B cell (primary cell): ENCODE measurements around the gene PHLDB1. TPM values are rescaled to one million over a fixed set of nuclear protein-coding genes. Genes with fewer than 3 reads are reported as not detected.

Experiments
- ATAC-seq: fragments of 200-7000 bp; cut with Tn5 transposase; one replicate; pipeline ENCODE4 v1.10.0; 2021; ENCODE audit warnings: low read depth, mild to moderate bottlenecking, moderate number of reproducible peaks, moderate library complexity
- CTCF ChIA-PET: fragments of 350-600 bp; sonication (Branson Sonifier 250); formaldehyde crosslinking; loops from one replicate; lab custom pipeline; 2021; ENCODE audit warnings: antibody characterized with exemption, inconsistent platforms; lab: Charles Lee
- POLR2A ChIA-PET: fragments of 350-600 bp; sonication (Branson Sonifier 250); formaldehyde crosslinking; loops from one replicate; lab custom pipeline; 2021; ENCODE audit warnings: antibody characterized with exemption; lab: Charles Lee
- DNase-seq: peaks from one replicate; pipeline ENCODE4 v3.0.0; 2013
- H2AFZ ChIP-seq: 2 replicates; pipeline ENCODE4 v1.6.1; 2012; ENCODE audit warnings: mild to moderate bottlenecking, low read depth, low read length; ENCODE audit not compliant: insufficient read depth, poor library complexity, severe bottlenecking
- H3K27ac ChIP-seq, 2 donors: 1 replicate in 1 of 2; 2 replicates in 1 of 2; pipeline ENCODE4 v1.5.1; 2012 to 2013; ENCODE audit warnings: low read length in 2 of 2, mild to moderate bottlenecking in 2 of 2, moderate library complexity in 1 of 2
- H3K27me3 ChIP-seq, 4 experiments: fragments of 200-600 bp in 1 of 4; sonication (generic) in 1 of 4; replicated peaks in 1 of 4; 1 replicate in 2 of 4; 2 replicates in 2 of 4; pipeline versions ENCODE4 v1.6.1 to v1.7.0; 2013 to 2016; ENCODE audit warnings: low read length in 3 of 4, mild to moderate bottlenecking in 2 of 4, mixed read lengths in 1 of 4, moderate library complexity in 1 of 4; ENCODE audit not compliant: insufficient read depth in 4 of 4, control insufficient read depth in 3 of 4; ENCODE audit errors: control extremely low read depth in 1 of 4
- H3K36me3 ChIP-seq, 2 experiments: replicated peaks in 1 of 2; 1 replicate in 1 of 2; 2 replicates in 1 of 2; pipeline versions ENCODE4 v1.6.1 to v1.7.1; 2013; ENCODE audit warnings: low read length in 1 of 2; ENCODE audit not compliant: insufficient read depth in 2 of 2, control insufficient read depth in 1 of 2; ENCODE audit errors: control extremely low read depth in 1 of 2, extremely low read depth in 1 of 2
- H3K4me1 ChIP-seq, 2 donors: fragments of 200-600 bp in 1 of 2; sonication (generic) in 1 of 2; 1 replicate in 1 of 2; 2 replicates in 1 of 2; pipeline versions ENCODE4 v1.5.1 to v1.6.1; 2013 to 2017; ENCODE audit warnings: low read length in 2 of 2; ENCODE audit not compliant: control insufficient read depth in 2 of 2, insufficient read depth in 2 of 2
- H3K4me2 ChIP-seq: replicated peaks from 2 replicates; pipeline ENCODE3; 2012; ENCODE audit warnings: mild to moderate bottlenecking, low read depth, low read length; ENCODE audit not compliant: poor library complexity, severe bottlenecking
- H3K4me3 ChIP-seq, 5 experiments: fragments of 200-600 bp in 1 of 5; sonication (generic) in 1 of 5; 1 replicate in 3 of 5; 2 replicates in 2 of 5; pipeline versions ENCODE4 v1.5.1 to v1.7.0; 2011 to 2016; ENCODE audit warnings: low read length in 4 of 5, mild to moderate bottlenecking in 4 of 5, low read depth in 2 of 5, control low read depth in 1 of 5, moderate library complexity in 1 of 5; ENCODE audit not compliant: insufficient read depth in 1 of 5; ENCODE audit errors: control extremely low read depth in 1 of 5, extremely low read depth in 1 of 5
- H3K79me2 ChIP-seq: fragments of 200-600 bp; sonication (generic); one replicate; pipeline ENCODE4 v1.6.0; 2016; ENCODE audit warnings: low read length; ENCODE audit not compliant: control insufficient read depth, insufficient read depth
- H3K9ac ChIP-seq: fragments of 200-600 bp; sonication (generic); 2 replicates; pipeline ENCODE4 v1.6.1; 2017; ENCODE audit warnings: mild to moderate bottlenecking, low read length, moderate library complexity
- H3K9me3 ChIP-seq, 3 donors: one replicate each; pipeline versions ENCODE4 v1.6.1 to v1.7.1; 2013; ENCODE audit warnings: low read length in 2 of 3; ENCODE audit not compliant: control insufficient read depth in 2 of 3, insufficient read depth in 1 of 3; ENCODE audit errors: control extremely low read depth in 1 of 3
- H4K20me1 ChIP-seq: 2 replicates; pipeline ENCODE4 v1.6.0; 2012; ENCODE audit warnings: mild to moderate bottlenecking, low read length; ENCODE audit not compliant: insufficient read depth, control insufficient read depth, poor library complexity, severe bottlenecking
- H3K27ac Mint-ChIP-seq: one replicate; pipeline ENCODE4 v1.8.0; 2021; ENCODE audit warnings: mixed read lengths
- H3K27me3 Mint-ChIP-seq: one replicate; pipeline ENCODE4 v1.8.0; 2021; ENCODE audit warnings: mixed read lengths
- H3K4me1 Mint-ChIP-seq: one replicate; pipeline ENCODE4 v1.8.0; 2021; ENCODE audit warnings: mixed read lengths
- H3K4me3 Mint-ChIP-seq: one replicate; pipeline ENCODE4 v1.8.0; 2021; ENCODE audit warnings: mixed read lengths
- H3K9me3 Mint-ChIP-seq: one replicate; pipeline ENCODE4 v1.8.0; 2022; ENCODE audit warnings: mixed read lengths; ENCODE audit not compliant: insufficient read depth
- EZH2 ChIP-seq: IDR thresholded peaks from 2 replicates; pipeline ENCODE4 v1.6.1; 2012; ENCODE audit warnings: borderline replicate concordance, low read depth, mild to moderate bottlenecking, moderate library complexity, low read length; ENCODE audit not compliant: insufficient read depth, poor library complexity, severe bottlenecking
- WGBS: methylation state at CpG from one replicate; pipeline ENCODE4 v1.1.5; 2013; ENCODE audit warnings: missing lambda C conversion rate; ENCODE audit not compliant: insufficient coverage; 5-methylcytosine and 5-hydroxymethylcytosine counted together
- intact Hi-C: fragments of 100-400 bp; cut with micrococcal nuclease; formaldehyde crosslinking; loops from one replicate; pipeline ENCODE4 v1.10.0; 2022
- polyA plus RNA-seq: library from polyadenylated mRNA; depleted of rRNA; stranded (reverse); fragments of >200 nt; gene quantifications from 2 replicates; pipeline ENCODE4 v1.2.3, GENCODE V29; 2012
- total RNA-seq, 2 donors: library from RNA; stranded (reverse); fragments of 120-200 nt in 1 of 2; gene quantifications; 1 replicate in 1 of 2; 2 replicates in 1 of 2; pipeline versions ENCODE4 v1.2.3 to v1.2.4, GENCODE V29; 2013 to 2022
- TF ChIP-seq, protein P1 (sequence below): fragments of 200-600 bp; IDR thresholded peaks from one replicate; pipeline ENCODE4 v1.8.0; 2022; ENCODE audit warnings: antibody characterized with exemption, mild to moderate bottlenecking

The PHLDB1 gene
- total and polyA plus RNA-seq, 2 donors (not counting 1 experiment from before 2014, with no cell fraction given) = 0.46 to 2.4 TPM

DNA sequence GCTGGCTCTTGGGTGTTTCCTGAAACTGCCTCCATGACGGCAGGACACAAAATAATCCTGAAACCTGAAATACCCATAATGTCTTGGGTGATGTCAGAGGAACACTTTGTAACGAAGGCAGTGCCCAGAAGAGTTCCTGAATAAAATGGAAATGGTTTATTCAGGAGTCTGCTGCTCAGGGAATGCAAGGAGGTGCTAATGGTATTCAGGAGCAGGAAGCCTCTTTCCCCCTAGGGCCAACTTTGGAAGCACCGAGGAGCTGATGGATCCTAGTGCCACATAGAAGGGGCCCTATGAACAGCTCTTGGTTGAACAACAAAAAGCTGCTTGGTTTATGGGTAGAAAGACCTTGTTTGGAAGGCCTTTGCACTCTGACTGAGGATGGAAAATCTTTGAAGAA, 56.5 kb downstream of the PHLDB1 start:
- H3K27me3 ChIP-seq = peaks cover 0 to 11% (median 0%) of the 10 kb centered on the region in 4 experiments
- no peak overlapping the region for H3K4me2 ChIP-seq
- ChIA-PET POLR2A (no interaction called here), CTCF (no interaction called here)
- H3K4me1 ChIP-seq = peaks cover 4 to 9% of the 10 kb centered on the region in 2 donors
- no peak overlapping the region for H2AFZ ChIP-seq
- peaks cover 10% of the 10 kb centered on the region for H3K27me3 Mint-ChIP-seq
- H3K4me3 Mint-ChIP-seq = no peak overlapping the region
- H3K4me1 Mint-ChIP-seq = peaks cover 4% of the 10 kb centered on the region
- peaks cover 0 to 4% (median 0%) of the 10 kb centered on the region in 3 donors for H3K9me3 ChIP-seq
- H3K4me3 ChIP-seq = no peak overlapping the region
- no peaks in the 10 kb centered on the region for H3K36me3 ChIP-seq
- no peaks in the 10 kb centered on the region for H4K20me1 ChIP-seq
- intact Hi-C loops = no loop called here
- TF ChIP-seq, protein P1, sequence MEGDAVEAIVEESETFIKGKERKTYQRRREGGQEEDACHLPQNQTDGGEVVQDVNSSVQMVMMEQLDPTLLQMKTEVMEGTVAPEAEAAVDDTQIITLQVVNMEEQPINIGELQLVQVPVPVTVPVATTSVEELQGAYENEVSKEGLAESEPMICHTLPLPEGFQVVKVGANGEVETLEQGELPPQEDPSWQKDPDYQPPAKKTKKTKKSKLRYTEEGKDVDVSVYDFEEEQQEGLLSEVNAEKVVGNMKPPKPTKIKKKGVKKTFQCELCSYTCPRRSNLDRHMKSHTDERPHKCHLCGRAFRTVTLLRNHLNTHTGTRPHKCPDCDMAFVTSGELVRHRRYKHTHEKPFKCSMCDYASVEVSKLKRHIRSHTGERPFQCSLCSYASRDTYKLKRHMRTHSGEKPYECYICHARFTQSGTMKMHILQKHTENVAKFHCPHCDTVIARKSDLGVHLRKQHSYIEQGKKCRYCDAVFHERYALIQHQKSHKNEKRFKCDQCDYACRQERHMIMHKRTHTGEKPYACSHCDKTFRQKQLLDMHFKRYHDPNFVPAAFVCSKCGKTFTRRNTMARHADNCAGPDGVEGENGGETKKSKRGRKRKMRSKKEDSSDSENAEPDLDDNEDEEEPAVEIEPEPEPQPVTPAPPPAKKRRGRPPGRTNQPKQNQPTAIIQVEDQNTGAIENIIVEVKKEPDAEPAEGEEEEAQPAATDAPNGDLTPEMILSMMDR = no peak
- TF ChIP-seq EZH2 = no peak
- no peak overlapping the region for H3K27ac ChIP-seq
- DNase-seq = no peak
- ATAC-seq = no peak
- H3K9ac ChIP-seq = no peak overlapping the region
- WGBS = 88% methylated on average over 3 of the region's 3 CpGs
- no peaks in the 10 kb centered on the region for H3K79me2 ChIP-seq
- H3K9me3 Mint-ChIP-seq = no peaks in the 10 kb centered on the region
- H3K27ac Mint-ChIP-seq = no peak overlapping the region

DNA sequence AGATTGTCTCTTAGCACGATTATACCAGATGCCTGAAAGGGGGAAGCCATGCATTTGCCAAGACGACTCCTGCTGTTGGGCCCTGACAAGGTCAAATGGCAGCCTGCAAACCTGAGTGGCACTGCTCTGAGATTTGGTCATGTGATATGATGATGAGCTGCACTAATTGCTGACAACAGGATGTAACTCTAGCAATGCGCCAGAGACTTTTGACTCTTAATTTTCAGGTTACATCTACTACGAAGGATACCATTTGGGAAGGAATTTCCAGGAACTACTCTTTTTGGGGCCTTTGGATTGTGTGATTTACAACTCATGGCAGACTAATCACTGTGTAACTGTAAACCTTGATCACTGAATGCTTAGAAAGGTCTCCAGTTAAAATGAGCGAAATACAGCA, 59.0 kb downstream of the PHLDB1 start:
- Mint-ChIP-seq H3K27ac (no peak overlapping the region), H3K4me3 (no peak overlapping the region), H3K27me3 (peaks cover 25% of the 10 kb centered on the region), H3K4me1 (no peaks in the 10 kb centered on the region), H3K9me3 (peaks cover 6% of the 10 kb centered on the region)
- ATAC-seq (no peak), DNase-seq (no peak)
- Histone ChIP-seq H3K27me3 (peaks cover 0 to 6% (median under 1%) of the 10 kb centered on the region in 4 experiments), H3K4me1 (no peaks in the 10 kb centered on the region), H3K27ac (no peak overlapping the region), H3K4me2 (no peak overlapping the region), H3K9me3 (peaks cover 0 to 3% (median 0%) of the 10 kb centered on the region in 3 donors), H3K4me3 (no peak overlapping the region), H3K79me2 (no peaks in the 10 kb centered on the region), H2AFZ (no peak overlapping the region), H3K9ac (no peak overlapping the region), H4K20me1 (no peaks in the 10 kb centered on the region), H3K36me3 (no peaks in the 10 kb centered on the region)
- TF ChIP-seq, protein P1 = no peak
- no peak for TF ChIP-seq EZH2
- WGBS = 93% methylated on average over 3 of the region's 5 CpGs
- intact Hi-C loops = no loop called here
- POLR2A ChIA-PET = no interaction called here
- CTCF ChIA-PET = no interaction called here
